Smooth muscle cell (in vitro differentiated cells): ENCODE data around the gene OXCT1. TPM values are rescaled to one million over a fixed set of nuclear protein-coding genes. Genes with fewer than 3 reads are reported as not detected.

Experiments
- DNase-seq: peaks from one replicate; lab custom pipeline; 2025; ENCODE audit not compliant: unreplicated experiment; lab: John Stamatoyannopoulos, UW
- H2AFZ ChIP-seq: fragments of 200-600 bp; sonication (generic); 2 replicates; pipeline ENCODE4 v1.6.0; 2016; ENCODE audit warnings: antibody characterized with exemption, low read depth, mild to moderate bottlenecking
- H3F3A ChIP-seq: fragments of 200-600 bp; sonication (generic); 2 replicates; pipeline ENCODE4 v1.6.0; 2017; ENCODE audit warnings: antibody characterized with exemption, low read depth
- H3K27ac ChIP-seq: fragments of 200-600 bp; sonication (generic); 2 replicates; pipeline ENCODE4 v1.5.1; 2016; ENCODE audit warnings: low read depth, mild to moderate bottlenecking
- H3K27me3 ChIP-seq: fragments of 200-600 bp; sonication (generic); 2 replicates; pipeline ENCODE4 v1.6.1; 2016; ENCODE audit warnings: low read depth, mild to moderate bottlenecking
- H3K36me3 ChIP-seq: fragments of 200-600 bp; sonication (generic); 2 replicates; pipeline ENCODE4 v1.5.1; 2016; ENCODE audit warnings: low read depth
- H3K4me1 ChIP-seq: fragments of 200-600 bp; sonication (generic); 2 replicates; pipeline ENCODE4 v1.5.1; 2016; ENCODE audit warnings: low read depth
- H3K4me2 ChIP-seq: fragments of 200-600 bp; sonication (generic); 2 replicates; pipeline ENCODE4 v1.6.0; 2016; ENCODE audit warnings: mild to moderate bottlenecking
- H3K4me3 ChIP-seq: fragments of 200-600 bp; sonication (generic); 2 replicates; pipeline ENCODE4 v1.5.1; 2016; ENCODE audit warnings: mild to moderate bottlenecking
- H3K79me2 ChIP-seq: fragments of 200-600 bp; sonication (generic); 2 replicates; pipeline ENCODE4 v1.6.0; 2016; ENCODE audit warnings: low read depth, mild to moderate bottlenecking
- H3K9ac ChIP-seq: fragments of 200-600 bp; sonication (generic); 2 replicates; pipeline ENCODE4 v1.6.0; 2016; ENCODE audit warnings: low read depth
- H3K9me3 ChIP-seq: fragments of 200-600 bp; sonication (generic); replicated peaks from 2 replicates; pipeline ENCODE4 v1.5.1; 2016; ENCODE audit warnings: low read depth
- H4K20me1 ChIP-seq: fragments of 200-600 bp; sonication (generic); 2 replicates; pipeline ENCODE4 v1.6.0; 2016; ENCODE audit warnings: low read depth
- WGBS: methylation state at CpG from one replicate; pipeline ENCODE4 v1.1.7; 2016; ENCODE audit warnings: low lambda C conversion rate; 5-methylcytosine and 5-hydroxymethylcytosine counted together
- polyA plus RNA-seq: library from polyadenylated mRNA; unstranded; fragments of >200 nt; fragmentation: Nextera tagmentation; extraction: Ambion mirVana; gene quantifications from 2 replicates; pipeline ENCODE4 v1.2.1, GENCODE V29; 2016
- total RNA-seq: library from RNA; depleted of rRNA; stranded (reverse); fragments of >200 nt; gene quantifications from 2 replicates; pipeline ENCODE4 v1.2.3, GENCODE V29; 2014
- TF ChIP-seq, protein P1 (sequence below): fragments of 200-600 bp; sonication (generic); IDR thresholded peaks from 2 replicates; pipeline ENCODE4 v1.5.1; 2017; ENCODE audit warnings: borderline replicate concordance, mild to moderate bottlenecking, antibody characterized with exemption; ENCODE audit not compliant: insufficient read depth, poor library complexity, severe bottlenecking

The OXCT1 gene
- total and polyA plus RNA-seq, 2 experiments from 2014 or later: 10.0 to 16.7 TPM

DNA sequence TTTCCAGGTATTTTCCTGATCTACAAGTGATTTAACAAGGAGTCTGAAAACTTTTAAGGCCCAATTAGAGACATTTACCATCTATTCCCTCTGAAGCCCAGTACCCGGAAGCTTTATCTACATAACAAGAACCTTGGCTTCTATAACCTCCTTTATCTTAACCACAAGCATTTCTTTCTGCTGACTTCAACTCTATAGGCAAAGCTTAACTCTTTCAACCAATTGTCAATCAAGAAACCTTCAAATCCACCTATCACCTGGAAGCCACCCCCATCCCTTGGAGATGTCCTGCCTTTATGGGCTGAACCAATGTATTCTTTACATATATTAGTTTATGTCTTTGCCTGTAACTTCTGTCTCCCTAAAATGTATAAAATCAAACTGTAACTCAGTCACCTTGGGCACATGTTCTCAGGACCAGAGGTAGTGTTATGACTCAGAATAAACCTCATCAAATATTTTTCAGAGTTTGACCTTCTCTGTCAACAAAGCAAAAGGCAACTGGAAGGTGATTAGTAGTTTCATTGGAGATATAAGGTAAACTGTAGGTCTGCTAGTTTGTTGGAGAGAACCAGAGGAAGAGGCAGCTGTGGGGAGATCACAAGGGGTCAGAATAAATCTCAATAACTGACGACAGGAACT, 21.0 kb upstream of the OXCT1 start:
- no peaks in the 10 kb centered on the region for H3K79me2 ChIP-seq
- no peak overlapping the region for H3K27ac ChIP-seq
- 53% methylated on average over 2 of the region's 2 CpGs for WGBS

DNA sequence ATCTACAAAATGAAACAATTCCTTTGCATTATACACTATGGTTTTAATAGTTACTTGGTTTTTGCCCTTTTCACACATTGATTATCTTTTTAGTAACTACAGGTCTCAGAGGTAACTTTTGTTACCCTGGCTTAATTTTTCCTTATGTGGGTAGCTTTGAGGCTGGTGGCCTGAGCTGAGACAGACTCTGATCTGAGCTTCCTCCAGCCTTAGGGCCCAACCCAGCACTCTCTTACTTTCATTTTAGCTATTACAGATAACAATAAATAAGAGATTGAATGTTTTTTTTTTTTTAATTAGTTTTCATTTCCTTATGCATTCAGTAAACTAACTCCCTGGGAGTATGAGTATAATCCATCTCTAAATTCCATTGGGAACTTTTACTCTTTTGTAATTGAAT, 15.1 kb upstream of the OXCT1 start:
- TF ChIP-seq, protein P1, sequence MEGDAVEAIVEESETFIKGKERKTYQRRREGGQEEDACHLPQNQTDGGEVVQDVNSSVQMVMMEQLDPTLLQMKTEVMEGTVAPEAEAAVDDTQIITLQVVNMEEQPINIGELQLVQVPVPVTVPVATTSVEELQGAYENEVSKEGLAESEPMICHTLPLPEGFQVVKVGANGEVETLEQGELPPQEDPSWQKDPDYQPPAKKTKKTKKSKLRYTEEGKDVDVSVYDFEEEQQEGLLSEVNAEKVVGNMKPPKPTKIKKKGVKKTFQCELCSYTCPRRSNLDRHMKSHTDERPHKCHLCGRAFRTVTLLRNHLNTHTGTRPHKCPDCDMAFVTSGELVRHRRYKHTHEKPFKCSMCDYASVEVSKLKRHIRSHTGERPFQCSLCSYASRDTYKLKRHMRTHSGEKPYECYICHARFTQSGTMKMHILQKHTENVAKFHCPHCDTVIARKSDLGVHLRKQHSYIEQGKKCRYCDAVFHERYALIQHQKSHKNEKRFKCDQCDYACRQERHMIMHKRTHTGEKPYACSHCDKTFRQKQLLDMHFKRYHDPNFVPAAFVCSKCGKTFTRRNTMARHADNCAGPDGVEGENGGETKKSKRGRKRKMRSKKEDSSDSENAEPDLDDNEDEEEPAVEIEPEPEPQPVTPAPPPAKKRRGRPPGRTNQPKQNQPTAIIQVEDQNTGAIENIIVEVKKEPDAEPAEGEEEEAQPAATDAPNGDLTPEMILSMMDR: no peak
- no peaks in the 10 kb centered on the region for H3K79me2 ChIP-seq
- no peak overlapping the region for H3K9ac ChIP-seq
- no peak overlapping the region for H3K4me2 ChIP-seq
- no peaks in the 10 kb centered on the region for H3K27me3 ChIP-seq
- no peak for DNase-seq
- no peak overlapping the region for H3K4me3 ChIP-seq
- H3K27ac ChIP-seq: no peak overlapping the region
- H3K36me3 ChIP-seq: no peaks in the 10 kb centered on the region
- peaks cover 3% of the 10 kb centered on the region for H3K9me3 ChIP-seq
- no peaks in the 10 kb centered on the region for H3K4me1 ChIP-seq
- H3F3A ChIP-seq: no peaks in the 10 kb centered on the region
- H2AFZ ChIP-seq: no peak overlapping the region
- no peaks in the 10 kb centered on the region for H4K20me1 ChIP-seq

More for the DNA sequence above, 21.0 kb upstream of the OXCT1 start:
- Histone ChIP-seq H3K9ac (no peak overlapping the region), H3F3A (no peaks in the 10 kb centered on the region), H3K9me3 (no peaks in the 10 kb centered on the region), H3K27me3 (no peaks in the 10 kb centered on the region), H3K36me3 (no peaks in the 10 kb centered on the region), H2AFZ (no peak overlapping the region), H3K4me2 (no peak overlapping the region), H3K4me1 (no peaks in the 10 kb centered on the region), H3K4me3 (no peak overlapping the region), H4K20me1 (no peaks in the 10 kb centered on the region)
- no peak for DNase-seq
- TF ChIP-seq, protein P1: no peak

DNA sequence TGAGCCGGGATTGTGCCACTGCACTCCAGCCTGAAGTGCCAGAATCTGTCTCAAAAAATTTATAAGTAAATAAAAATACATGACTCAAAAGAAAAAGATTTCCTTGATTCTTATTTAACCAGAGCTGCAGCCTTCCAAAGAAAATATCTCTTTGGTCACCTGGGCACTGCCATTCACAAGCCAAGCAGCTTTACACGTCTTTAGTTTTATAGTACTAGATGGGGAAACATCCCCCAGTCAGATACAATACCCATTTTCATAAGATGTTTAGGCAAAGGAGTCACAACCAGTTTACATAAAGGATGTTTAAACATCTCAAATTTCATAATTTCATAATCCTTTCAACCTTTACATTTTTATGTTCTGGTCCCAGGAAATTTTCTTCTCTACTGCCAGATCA, 13.7 kb upstream of the OXCT1 start:
- H3K79me2 ChIP-seq: no peaks in the 10 kb centered on the region
- no peak overlapping the region for H3K4me3 ChIP-seq
- H3K4me2 ChIP-seq: no peak overlapping the region
- no peaks in the 10 kb centered on the region for H3K36me3 ChIP-seq
- H3K9me3 ChIP-seq: peaks cover 3% of the 10 kb centered on the region
- no peak for DNase-seq
- no peaks in the 10 kb centered on the region for H3K4me1 ChIP-seq
- H2AFZ ChIP-seq: no peak overlapping the region
- H3K9ac ChIP-seq: no peak overlapping the region
- H3K27me3 ChIP-seq: no peaks in the 10 kb centered on the region
- no peaks in the 10 kb centered on the region for H3F3A ChIP-seq
- WGBS: 94% methylated on average over 2 of the region's 2 CpGs
- H3K27ac ChIP-seq: no peak overlapping the region
- TF ChIP-seq, protein P1: no peak
- H4K20me1 ChIP-seq: no peaks in the 10 kb centered on the region

- H3K4me3 ChIP-seq: no peak overlapping the region
- 83% methylated on average over 3 of the region's 3 CpGs for WGBS
Observed at GRCh38 chr5:41883243-41883642, 13.0 kb upstream of the OXCT1 start.

More at GRCh38 chr5:41883243-41883642, 13.0 kb upstream of the OXCT1 start:
- Histone ChIP-seq H3K4me1 (no peaks in the 10 kb centered on the region), H3K4me2 (no peak overlapping the region), H2AFZ (no peak overlapping the region), H3K9ac (no peak overlapping the region), H3K9me3 (peaks cover 3% of the 10 kb centered on the region), H3F3A (no peaks in the 10 kb centered on the region), H3K27ac (no peak overlapping the region), H3K79me2 (no peaks in the 10 kb centered on the region), H3K27me3 (no peaks in the 10 kb centered on the region), H3K36me3 (no peaks in the 10 kb centered on the region), H4K20me1 (no peaks in the 10 kb centered on the region)
- no peak for DNase-seq
- TF ChIP-seq, protein P1: no peak
